K562 (cell line): Measurements from ENCODE around the gene FHIP2A. TPM values are rescaled to one million over a fixed set of nuclear protein-coding genes. Genes with fewer than 3 reads are reported as not detected.

Experiments
- ATAC-seq: fragments of 200-7000 bp; cut with Tn5 transposase; 3 replicates; pipeline ENCODE4 v1.9.1; 2020; ENCODE audit warnings: moderate library complexity
- BruUV-seq: library from RNA; stranded (reverse); fragments of 400-500 nt; replicated peaks from 2 replicates; lab custom pipeline; 2021; lab: Mats Ljungman, UMichigan
- CTCF ChIA-PET: fragments of 300-600 bp; formaldehyde crosslinking; extraction: SDS; loops from one replicate; lab custom pipeline; 2021; ENCODE audit warnings: low intra/inter-chr PET ratio; lab: Yijun Ruan, JAX
- POLR2A ChIA-PET: fragments of 300-600, 350-650 bp; sonication (Branson Sonifier 250); formaldehyde crosslinking; extraction: SDS; loops from one replicate; lab custom pipeline; 2021; ENCODE audit warnings: antibody characterized with exemption, inconsistent platforms; lab: Yijun Ruan, JAX
- DNase-seq, 4 experiments: peaks; one replicate each; pipeline versions ENCODE4 v3.0.0 to v3.0.0-alpha.2; 2011 to 2018; ENCODE audit warnings: low spot score in 3 of 4, mixed read lengths in 3 of 4; ENCODE audit errors: extremely low read depth in 1 of 4
- FAIRE-seq: peaks from 2 replicates; lab custom pipeline; 2011; peaks lifted over from hg19 to GRCh38; lab: Jason Lieb, UNC
- H2AFZ ChIP-seq: 2 replicates; pipeline ENCODE4 v1.6.0; 2011; ENCODE audit warnings: low read depth, low read length, control low read depth, inconsistent platforms
- H3K27ac ChIP-seq: fragments of 200-600 bp; 3 replicates; pipeline ENCODE4 v1.8.0; 2011; ENCODE audit warnings: low read depth, mild to moderate bottlenecking, control low read depth, inconsistent platforms, low read length, moderate library complexity, mixed read lengths; ENCODE audit errors: extremely low read depth
- H3K27me3 ChIP-seq, 2 experiments: fragments of 300-600 bp in 1 of 2; 2 replicates in 1 of 2; 3 replicates in 1 of 2; pipeline versions ENCODE4 v1.6.0 to v1.8.0; 2011; ENCODE audit warnings: inconsistent platforms in 2 of 2, low read length in 2 of 2, mild to moderate bottlenecking in 1 of 2, mixed read lengths in 1 of 2, moderate library complexity in 1 of 2; ENCODE audit not compliant: control insufficient read depth in 2 of 2, insufficient read depth in 2 of 2
- H3K36me3 ChIP-seq: fragments of 300-600 bp; 3 replicates; pipeline ENCODE4 v1.8.0; 2011; ENCODE audit warnings: mild to moderate bottlenecking, low read length, inconsistent platforms; ENCODE audit not compliant: control insufficient read depth, insufficient read depth
- H3K4me1 ChIP-seq, 2 experiments: fragments of 200-600 bp in 1 of 2; replicated peaks in 1 of 2; 2 replicates in 1 of 2; 3 replicates in 1 of 2; pipeline versions ENCODE4 v1.5.1 to v1.8.0; 2011; ENCODE audit warnings: inconsistent platforms in 2 of 2, low read length in 2 of 2, mild to moderate bottlenecking in 1 of 2, mixed read lengths in 1 of 2, moderate library complexity in 1 of 2; ENCODE audit not compliant: control insufficient read depth in 2 of 2, insufficient read depth in 2 of 2
- H3K4me2 ChIP-seq: 2 replicates; pipeline ENCODE4 v1.6.1; 2011; ENCODE audit warnings: low read length, control low read depth, inconsistent platforms, mixed read lengths; ENCODE audit not compliant: insufficient read depth
- H3K4me3 ChIP-seq: fragments of 200-600 bp; sonication (generic), shearing (Covaris generic); 2 replicates; pipeline ENCODE4 v1.5.1; 2016; ENCODE audit warnings: control low read depth, inconsistent platforms
- H3K79me2 ChIP-seq: fragments of 200-600 bp; 3 replicates; pipeline ENCODE4 v1.8.0; 2011; ENCODE audit warnings: low read length, inconsistent platforms; ENCODE audit not compliant: control insufficient read depth, insufficient read depth
- H3K9ac ChIP-seq, 2 experiments: 2 replicates each; pipeline versions ENCODE4 v1.6.0 to v1.6.1; 2011; ENCODE audit warnings: low read depth in 2 of 2, low read length in 2 of 2, control low read depth in 1 of 2, inconsistent platforms in 1 of 2, mild to moderate bottlenecking in 1 of 2, mixed read lengths in 1 of 2; ENCODE audit not compliant: insufficient read depth in 1 of 2
- H3K9me1 ChIP-seq: one replicate; pipeline ENCODE4 v1.6.0; 2011; ENCODE audit warnings: inconsistent platforms, mild to moderate bottlenecking, low read length, moderate library complexity; ENCODE audit not compliant: control insufficient read depth, insufficient read depth
- H3K9me3 ChIP-seq: replicated peaks from 2 replicates; pipeline ENCODE4 v1.5.1; 2011; ENCODE audit warnings: low read depth, low read length, inconsistent platforms; ENCODE audit not compliant: control insufficient read depth, insufficient read depth
- H4K20me1 ChIP-seq: replicated peaks from 2 replicates; pipeline ENCODE4 v1.6.1; 2011; ENCODE audit warnings: low read length, inconsistent platforms, mixed read lengths; ENCODE audit not compliant: control insufficient read depth, insufficient read depth
- CAMTA2 ChIP-seq: fragments of 250-450 bp; sonication (Bioruptor Pico); conservative IDR thresholded peaks from 2 replicates; pipeline ENCODE4 v1.5.1; 2022
- CHD4 ChIP-seq: fragments of 200-600 bp; sonication (generic); IDR thresholded peaks from 3 replicates; pipeline ENCODE4 v1.6.1; 2012; ENCODE audit warnings: low read depth, mild to moderate bottlenecking, mixed read lengths, low read length, inconsistent platforms; ENCODE audit not compliant: insufficient read depth, insufficient replicate concordance, poor library complexity, severe bottlenecking
- EGR1 ChIP-seq: fragments of 450-650 bp; conservative IDR thresholded peaks from 2 replicates; pipeline ENCODE4 v1.6.1; 2017; ENCODE audit warnings: mild to moderate bottlenecking
- MAFF ChIP-seq: IDR thresholded peaks from 2 replicates; pipeline ENCODE4 v1.6.1; 2012; ENCODE audit warnings: low read length, improper control_type of control experiment
- RBFOX2 ChIP-seq: fragments of 200-400 bp; formaldehyde crosslinking; IDR thresholded peaks from 2 replicates; pipeline ENCODE4 v1.6.1; 2017; ENCODE audit warnings: low read depth, mild to moderate bottlenecking, low read length, moderate library complexity
- SMAD3 ChIP-seq: fragments of 450-650 bp; formaldehyde crosslinking; conservative IDR thresholded peaks from 2 replicates; pipeline ENCODE4 v1.4.0; 2020; ENCODE audit warnings: mild to moderate bottlenecking
- TAF7 ChIP-seq: fragments of 450-650 bp; IDR thresholded peaks from 2 replicates; pipeline ENCODE4 v1.6.1; 2016; ENCODE audit warnings: missing genetic modification characterization, missing compliant biosample characterization
- THRB ChIP-seq: fragments of 450-650 bp; formaldehyde crosslinking; conservative IDR thresholded peaks from 2 replicates; pipeline ENCODE4 v1.4.0; 2022; ENCODE audit warnings: mild to moderate bottlenecking, missing genetic modification characterization
- TOE1 ChIP-seq, 2 experiments: fragments of 450-650 bp in 1 of 2; sonication (generic) in 1 of 2; formaldehyde crosslinking in 1 of 2; IDR thresholded peaks; 2 replicates each; pipeline versions ENCODE4 v1.7.1 to v1.8.0; 2016 to 2022; ENCODE audit warnings: borderline replicate concordance in 2 of 2, mild to moderate bottlenecking in 2 of 2, antibody characterized with exemption in 1 of 2, inconsistent platforms in 1 of 2, low read depth in 1 of 2, missing genetic modification reagents in 1 of 2, moderate library complexity in 1 of 2
- ZFP36 ChIP-seq: fragments of 150-350 bp; IDR thresholded peaks from 2 replicates; pipeline ENCODE4 v1.6.1; 2018; ENCODE audit warnings: low read length, low read depth; ENCODE audit not compliant: partially characterized antibody
- ZNF695 ChIP-seq: fragments of 450-650 bp; formaldehyde crosslinking; IDR thresholded peaks from 2 replicates; pipeline ENCODE4 v1.4.0; 2020; ENCODE audit warnings: mild to moderate bottlenecking, moderate library complexity
- WGBS: fragments of 100-300 bp; shearing (Covaris generic); methylation state at CpG from one replicate; pipeline ENCODE4 v1.1.6; 2016; ENCODE audit warnings: low coverage, mixed read lengths; ENCODE audit not compliant: insufficient coverage; ENCODE audit errors: missing lambda C conversion rate; 5-methylcytosine and 5-hydroxymethylcytosine counted together
- in situ Hi-C: fragments of 300-500 bp; cut with MboI; formaldehyde crosslinking; loops from 4 replicates; pipeline ENCODE4 v1.15.0; 2018; ENCODE audit warnings: inconsistent platforms, mixed read lengths
- intact Hi-C: fragments of 100-400 bp; cut with micrococcal nuclease; formaldehyde crosslinking; loops from 2 replicates; pipeline ENCODE4 v1.14.2; 2022
- polyA plus RNA-seq, 8 experiments: library from polyadenylated mRNA; depleted of rRNA in 4 of 8; stranded (reverse) in 5 of 8; unstranded in 3 of 8; fragments of >200 nt; fragmentation: Nextera tagmentation in 2 of 8; fragmentation: Illumina TruSeq in 1 of 8; extraction: Ambion mirVana in 2 of 8; extraction: Trizol in 1 of 8; gene quantifications; 2 replicates each; pipeline versions ENCODE4 v1.2.1 to v1.2.3, GENCODE V29; 2011 to 2014; ENCODE audit warnings: inconsistent platforms in 1 of 8, missing spikeins in 1 of 8
- total RNA-seq, 7 experiments: library from RNA; depleted of rRNA in 6 of 7; stranded (reverse); fragments of >200 nt in 6 of 7; fragmentation: Illumina TruSeq in 2 of 7; extraction: Trizol in 2 of 7; gene quantifications; 2 replicates each; pipeline versions ENCODE4 v1.2.1 to v1.2.3, GENCODE V29; 2011 to 2021; ENCODE audit warnings: low replicate concordance in 1 of 7
- TF ChIP-seq, protein P1 (sequence below): sonication (generic); formaldehyde crosslinking; IDR thresholded peaks from 2 replicates; pipeline ENCODE4 v1.8.0; 2022; ENCODE audit warnings: missing genetic modification reagents, mild to moderate bottlenecking, borderline replicate concordance
- TF ChIP-seq, protein P2 (sequence below): fragments of 450-650 bp; formaldehyde crosslinking; IDR thresholded peaks from 2 replicates; pipeline ENCODE4 v1.4.0; 2022; ENCODE audit warnings: mild to moderate bottlenecking, moderate library complexity
- TF ChIP-seq, protein P3 (sequence below): fragments of 250-450 bp; sonication (Bioruptor Pico); IDR thresholded peaks from 2 replicates; pipeline ENCODE4 v1.4.0; 2020; ENCODE audit warnings: mild to moderate bottlenecking, moderate library complexity

FHIP2A gene
- total and polyA plus RNA-seq, 9 of the 15 experiments (the other 6 are each of a cell fraction or from before 2014, with no cell fraction given): 1.5 to 7.4 (median 3.3) TPM

- TF ChIP-seq, protein P1, sequence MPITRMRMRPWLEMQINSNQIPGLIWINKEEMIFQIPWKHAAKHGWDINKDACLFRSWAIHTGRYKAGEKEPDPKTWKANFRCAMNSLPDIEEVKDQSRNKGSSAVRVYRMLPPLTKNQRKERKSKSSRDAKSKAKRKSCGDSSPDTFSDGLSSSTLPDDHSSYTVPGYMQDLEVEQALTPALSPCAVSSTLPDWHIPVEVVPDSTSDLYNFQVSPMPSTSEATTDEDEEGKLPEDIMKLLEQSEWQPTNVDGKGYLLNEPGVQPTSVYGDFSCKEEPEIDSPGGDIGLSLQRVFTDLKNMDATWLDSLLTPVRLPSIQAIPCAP (CRISPR knock-in tag): no peak
- TF ChIP-seq, protein P2, sequence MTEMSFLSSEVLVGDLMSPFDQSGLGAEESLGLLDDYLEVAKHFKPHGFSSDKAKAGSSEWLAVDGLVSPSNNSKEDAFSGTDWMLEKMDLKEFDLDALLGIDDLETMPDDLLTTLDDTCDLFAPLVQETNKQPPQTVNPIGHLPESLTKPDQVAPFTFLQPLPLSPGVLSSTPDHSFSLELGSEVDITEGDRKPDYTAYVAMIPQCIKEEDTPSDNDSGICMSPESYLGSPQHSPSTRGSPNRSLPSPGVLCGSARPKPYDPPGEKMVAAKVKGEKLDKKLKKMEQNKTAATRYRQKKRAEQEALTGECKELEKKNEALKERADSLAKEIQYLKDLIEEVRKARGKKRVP: no peak
- no peak for TF ChIP-seq THRB (CRISPR knock-in tag)
- TF ChIP-seq TAF7 (tag): no peak
- TF ChIP-seq ZFP36: no peak
Observed at GRCh38 chr10:114859222-114859621, 37.6 kb downstream of the FHIP2A start (continued).

DNA sequence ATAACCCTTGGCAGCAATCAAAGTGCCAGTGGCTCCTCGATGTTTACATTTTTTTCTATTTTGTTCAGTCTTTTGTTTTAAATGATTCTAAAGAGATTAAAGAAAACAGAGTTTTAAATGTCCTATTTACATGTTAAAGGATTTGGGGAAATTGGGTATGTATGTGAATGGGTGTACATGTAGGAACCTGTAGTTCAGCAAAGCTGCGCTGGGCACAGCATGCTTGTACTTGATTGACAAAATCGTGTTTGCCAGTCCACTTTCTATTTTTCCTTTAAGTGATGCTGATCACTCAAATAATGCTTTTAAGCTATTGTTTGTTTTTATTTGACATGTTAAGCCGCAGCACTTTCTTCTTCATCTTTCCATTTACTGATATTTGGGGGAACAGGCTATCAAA lies 40.9 kb downstream of the FHIP2A start:
- no peaks in the 10 kb centered on the region for H3K9me3 ChIP-seq
- no peaks in the 10 kb centered on the region for H3K27me3 ChIP-seq
- FAIRE-seq (no peak), ATAC-seq (no peak), DNase-seq (no peak)
- H3K4me3 ChIP-seq: no peak overlapping the region
- H2AFZ ChIP-seq: no peak overlapping the region
- in situ Hi-C loops (no loop called here), intact Hi-C loops (no loop called here)
- H3K4me1 ChIP-seq: no peaks in the 10 kb centered on the region
- ChIA-PET CTCF (interaction anchor here (0.6 kb wide), 1 partner anchor 1524 kb away, joined by 3 read pairs; no protein-coding TSS in a partner anchor), POLR2A (no interaction called here)
- H3K79me2 ChIP-seq: no peaks in the 10 kb centered on the region
- no peak overlapping the region for H3K27ac ChIP-seq
- H4K20me1 ChIP-seq: no peaks in the 10 kb centered on the region
- H3K9me1 ChIP-seq: no peaks in the 10 kb centered on the region
- H3K4me2 ChIP-seq: no peak overlapping the region
- BruUV-seq: no TSS peak
- 58% methylated on average over 4 of the region's 4 CpGs for WGBS
- H3K9ac ChIP-seq: no peak overlapping the region
- H3K36me3 ChIP-seq: peaks cover 15% of the 10 kb centered on the region; the same call in 1 of the 3 replicates
- TF ChIP-seq, protein P3, sequence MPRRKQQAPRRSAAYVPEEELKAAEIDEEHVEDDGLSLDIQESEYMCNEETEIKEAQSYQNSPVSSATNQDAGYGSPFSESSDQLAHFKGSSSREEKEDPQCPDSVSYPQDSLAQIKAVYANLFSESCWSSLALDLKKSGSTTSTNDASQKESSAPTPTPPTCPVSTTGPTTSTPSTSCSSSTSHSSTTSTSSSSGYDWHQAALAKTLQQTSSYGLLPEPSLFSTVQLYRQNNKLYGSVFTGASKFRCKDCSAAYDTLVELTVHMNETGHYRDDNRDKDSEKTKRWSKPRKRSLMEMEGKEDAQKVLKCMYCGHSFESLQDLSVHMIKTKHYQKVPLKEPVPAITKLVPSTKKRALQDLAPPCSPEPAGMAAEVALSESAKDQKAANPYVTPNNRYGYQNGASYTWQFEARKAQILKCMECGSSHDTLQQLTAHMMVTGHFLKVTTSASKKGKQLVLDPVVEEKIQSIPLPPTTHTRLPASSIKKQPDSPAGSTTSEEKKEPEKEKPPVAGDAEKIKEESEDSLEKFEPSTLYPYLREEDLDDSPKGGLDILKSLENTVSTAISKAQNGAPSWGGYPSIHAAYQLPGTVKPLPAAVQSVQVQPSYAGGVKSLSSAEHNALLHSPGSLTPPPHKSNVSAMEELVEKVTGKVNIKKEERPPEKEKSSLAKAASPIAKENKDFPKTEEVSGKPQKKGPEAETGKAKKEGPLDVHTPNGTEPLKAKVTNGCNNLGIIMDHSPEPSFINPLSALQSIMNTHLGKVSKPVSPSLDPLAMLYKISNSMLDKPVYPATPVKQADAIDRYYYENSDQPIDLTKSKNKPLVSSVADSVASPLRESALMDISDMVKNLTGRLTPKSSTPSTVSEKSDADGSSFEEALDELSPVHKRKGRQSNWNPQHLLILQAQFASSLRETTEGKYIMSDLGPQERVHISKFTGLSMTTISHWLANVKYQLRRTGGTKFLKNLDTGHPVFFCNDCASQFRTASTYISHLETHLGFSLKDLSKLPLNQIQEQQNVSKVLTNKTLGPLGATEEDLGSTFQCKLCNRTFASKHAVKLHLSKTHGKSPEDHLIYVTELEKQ: no peak
- no peak for TF ChIP-seq ZNF695 (CRISPR knock-in tag)
- no peak for TF ChIP-seq RBFOX2
- TF ChIP-seq TOE1 (IDR thresholded peaks at IDR 0.05; ENCODE audit: borderline replicate concordance): no peak
- no peak for TF ChIP-seq TOE1 (CRISPR knock-in tag; IDR thresholded peaks at IDR 0.05; ENCODE audit: borderline replicate concordance, low read depth)
- no peak for TF ChIP-seq CAMTA2
- no peak for TF ChIP-seq MAFF
- TF ChIP-seq CHD4: no peak
- no peak for TF ChIP-seq SMAD3 (CRISPR knock-in tag)
- no peak for TF ChIP-seq EGR1
